Heart right ventricle (tissue), 16 donors: ENCODE measurements around the gene APOL6. TPM values are rescaled to one million over a fixed set of nuclear protein-coding genes. Genes with fewer than 3 reads are reported as not detected.
"Not testable (repeated sequence)": the region's sequence is repeated elsewhere in the genome, so short reads cannot be mapped to it uniquely, and the experiment has no call there.

ENCODE experiments used
- ATAC-seq, 8 donors: fragments of 200-7000 bp; cut with Tn5 transposase; one replicate each; pipeline ENCODE4 v1.9.1; 2020; ENCODE audit warnings: mild to moderate bottlenecking in 8 of 8, moderate library complexity in 8 of 8, moderate number of reproducible peaks in 1 of 8
- DNase-seq, 2 donors: peaks; one replicate each; pipeline ENCODE4 v3.0.0-alpha.2; 2020
- H3K27ac ChIP-seq, 10 donors: fragments of 200-600 bp; sonication (generic) in 2 of 10; one replicate each; pipeline versions ENCODE4 v1.5.0 to v1.8.0; 2020 to 2022; ENCODE audit warnings: mild to moderate bottlenecking in 3 of 10
- H3K27me3 ChIP-seq, 7 donors: fragments of 200-600 bp; one replicate each; pipeline ENCODE4 v1.8.0; 2021 to 2022; ENCODE audit warnings: mild to moderate bottlenecking in 2 of 7
- H3K36me3 ChIP-seq, 9 donors: fragments of 200-600 bp; sonication (generic) in 1 of 9; one replicate each; pipeline versions ENCODE4 v1.5.0 to v1.8.0; 2020 to 2022; ENCODE audit warnings: mild to moderate bottlenecking in 2 of 9
- H3K4me1 ChIP-seq, 9 donors: fragments of 200-600 bp; sonication (generic) in 1 of 9; one replicate each; pipeline versions ENCODE4 v1.5.0 to v1.8.0; 2020 to 2022; ENCODE audit warnings: mild to moderate bottlenecking in 4 of 9
- H3K4me3 ChIP-seq, 10 donors: fragments of 200-600 bp; sonication (generic) in 2 of 10; one replicate each; pipeline versions ENCODE4 v1.5.0 to v1.8.0; 2020 to 2022; ENCODE audit warnings: mild to moderate bottlenecking in 7 of 10, moderate library complexity in 2 of 10
- H3K9me3 ChIP-seq, 11 donors: fragments of 200-600 bp in 10 of 11; sonication (generic) in 2 of 11; one replicate each; pipeline versions ENCODE4 v1.5.0 to v1.8.0; 2013 to 2022; ENCODE audit warnings: mild to moderate bottlenecking in 2 of 11, control low read depth in 1 of 11, moderate library complexity in 1 of 11
- CTCF ChIP-seq, 9 donors: fragments of 200-600 bp; sonication (generic) in 2 of 9; IDR thresholded peaks; one replicate each; pipeline versions ENCODE4 v1.5.0 to v1.8.0; 2021 to 2022; ENCODE audit warnings: antibody characterized with exemption in 9 of 9, mild to moderate bottlenecking in 5 of 9, moderate library complexity in 1 of 9
- WGBS, 2 donors: extraction: QIAGEN DNeasy Blood & Tissue Kit; methylation state at CpG; one replicate each; pipeline ENCODE4 v1.1.7; 2013; ENCODE audit warnings: inconsistent platforms in 1 of 2; 5-methylcytosine and 5-hydroxymethylcytosine counted together
- intact Hi-C, 10 donors: fragments of 100-400 bp; cut with DNase I; formaldehyde crosslinking; loops; one replicate each; pipeline versions ENCODE4 v1.11.1 to v1.14.2; 2022
- polyA plus RNA-seq, 2 donors: library from polyadenylated mRNA; stranded (reverse); fragments of 200-250 nt; gene quantifications; one replicate each; pipeline ENCODE4 v1.2.3, GENCODE V29; 2013
- total RNA-seq, 10 donors: library from RNA; stranded (reverse); fragmentation: NEBNext Ultra II Directional in 3 of 10; extraction: Animal tissue kit (Norgen Biotek cat#: 25700) in 3 of 10; gene quantifications; one replicate each; pipeline versions ENCODE4 v1.2.1 to v1.2.4, GENCODE V29; 2021 to 2023
- donor health status: Arrhythmogenic right ventricular cardiomyopathy.
- donor health status: ischemic (EF 13 %, LVEDD 7.1; RV severe dilation, severe dysfunction).
- donor health status: healthy with polysubstance abuse.
- donor health status: DM: no; HTN: yes; CAD: no.
- donor health status: DM: no; HTN: no; CAD: no.
- donor health status: ischemic (EF 25% LVEDD 6.9; RV normal size, moderate dysfunction).
- donor health status: ischemic (EF 25% LVEDD 5.7; RV mildly dilated, moderate dysfunction).
- donor health status: healthy.
- donor health status: DM: yes; HTN: yes; CAD: no.
- donor health status: Ischemic cardiomyopathy.
- donor health status: ischemic (EF 35%, LVEDD 5.7; RV mildly dilated, moderate dysfunction).
- donor health status: nonischemic (EF 11% LVEDD 7.7; RV severe dilation, severe dysfunction).
- donor health status: DM: yes; HTN: yes; CAD: no.
- donor health status: PGD.
- donor health status: ischemic (EF 29% LVEDD 5.4; RV normal size, mild dysfunction).
- donor health status: nonischemic (EF 23%, LVEDD 6.1; RV moderate dilation, normal function).

Gene APOL6
- total and polyA plus RNA-seq, 12 donors: 1.7 to 51.9 (median 7.6) TPM

DNA sequence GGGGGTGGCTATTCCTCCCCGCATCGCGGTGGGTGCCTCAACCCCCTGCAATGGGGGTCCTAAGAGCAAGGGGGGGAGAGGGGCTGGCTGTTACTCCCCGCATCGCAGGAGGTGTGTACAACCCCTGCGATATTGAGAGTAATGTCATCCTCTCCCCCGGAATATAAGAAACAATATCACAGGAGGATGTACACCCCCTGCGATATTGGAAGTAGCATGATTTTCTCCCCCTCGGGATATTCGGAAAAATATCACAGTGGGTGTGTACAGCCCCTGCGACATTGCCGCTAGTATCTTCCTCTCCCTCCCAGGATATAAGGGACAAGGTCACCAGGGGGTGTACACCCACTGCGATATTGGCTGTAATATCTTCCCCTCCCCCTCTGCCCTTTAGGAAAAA is 47.0 kb downstream of the APOL6 start:
- no peak overlapping the region for H3K4me3 ChIP-seq
- no peaks in the 10 kb centered on the region for H3K36me3 ChIP-seq
- no peaks in the 10 kb centered on the region for H3K9me3 ChIP-seq
- no peak overlapping the region for H3K27ac ChIP-seq
- no peak for DNase-seq
- no peaks in the 10 kb centered on the region for H3K4me1 ChIP-seq
- 79 to 82% methylated on average over 13 of the region's 13 CpGs for WGBS, 2 donors
- no peak for ATAC-seq
- no peak for TF ChIP-seq CTCF (IDR thresholded peaks at IDR 0.05)
- no peaks in the 10 kb centered on the region for H3K27me3 ChIP-seq
- intact Hi-C loops: no loop called here

DNA sequence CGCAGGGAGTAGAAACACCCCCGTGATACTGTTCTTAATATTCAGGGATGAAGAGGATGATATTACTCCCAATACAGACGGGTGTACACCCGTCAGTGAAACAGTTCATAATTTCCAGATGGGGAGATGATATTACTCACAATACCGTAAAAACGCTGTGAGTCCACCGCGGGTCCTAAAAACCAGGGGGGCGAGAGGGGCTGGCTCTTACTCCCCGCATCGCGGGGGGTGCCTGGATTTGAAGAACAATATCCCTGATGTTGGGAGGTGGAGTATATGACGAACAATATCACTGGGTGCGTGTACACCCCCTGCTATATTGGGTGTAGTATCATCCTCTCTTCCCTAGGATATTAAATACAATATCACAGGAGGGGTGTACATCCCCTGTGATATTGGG is 48.9 kb downstream of the APOL6 start:
- TF ChIP-seq CTCF (IDR thresholded peaks at IDR 0.05): no peak
- Histone ChIP-seq H3K27me3 (no peaks in the 10 kb centered on the region), H3K27ac (no peak overlapping the region), H3K36me3 (no peaks in the 10 kb centered on the region), H3K9me3 (no peaks in the 10 kb centered on the region), H3K4me1 (no peaks in the 10 kb centered on the region), H3K4me3 (no peak overlapping the region)
- DNase-seq (no peak), ATAC-seq (no peak)
- intact Hi-C loops: no loop called here
- 73 to 76% methylated on average over 14 of the region's 14 CpGs for WGBS, 2 donors

DNA sequence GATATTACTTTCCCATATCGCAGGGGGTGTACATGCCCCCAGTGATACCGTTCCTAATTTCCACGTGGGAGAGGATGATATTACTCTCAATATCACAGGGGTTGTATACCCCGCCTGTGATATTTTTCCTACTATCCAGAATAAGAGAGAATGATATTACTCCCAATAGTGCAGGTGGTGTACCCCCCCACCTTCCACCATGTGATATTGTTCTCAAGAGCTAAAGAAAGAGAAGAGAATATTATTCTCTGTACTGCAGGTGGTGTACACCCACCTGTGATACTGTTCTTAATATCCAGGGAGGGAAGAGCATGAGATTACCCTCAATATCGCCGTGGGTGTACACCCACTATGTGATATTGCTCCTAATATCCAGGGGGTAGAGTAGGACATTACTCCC is 51.6 kb downstream of the APOL6 start:
- intact Hi-C loops, ATAC-seq, H3K27ac ChIP-seq, H3K36me3 ChIP-seq, H3K4me3 ChIP-seq, H3K4me1 ChIP-seq, H3K27me3 ChIP-seq, DNase-seq, H3K9me3 ChIP-seq: not testable (repeated sequence)
- WGBS, 2 donors: 73 to 77% methylated on average over 6 of the region's 6 CpGs

DNA sequence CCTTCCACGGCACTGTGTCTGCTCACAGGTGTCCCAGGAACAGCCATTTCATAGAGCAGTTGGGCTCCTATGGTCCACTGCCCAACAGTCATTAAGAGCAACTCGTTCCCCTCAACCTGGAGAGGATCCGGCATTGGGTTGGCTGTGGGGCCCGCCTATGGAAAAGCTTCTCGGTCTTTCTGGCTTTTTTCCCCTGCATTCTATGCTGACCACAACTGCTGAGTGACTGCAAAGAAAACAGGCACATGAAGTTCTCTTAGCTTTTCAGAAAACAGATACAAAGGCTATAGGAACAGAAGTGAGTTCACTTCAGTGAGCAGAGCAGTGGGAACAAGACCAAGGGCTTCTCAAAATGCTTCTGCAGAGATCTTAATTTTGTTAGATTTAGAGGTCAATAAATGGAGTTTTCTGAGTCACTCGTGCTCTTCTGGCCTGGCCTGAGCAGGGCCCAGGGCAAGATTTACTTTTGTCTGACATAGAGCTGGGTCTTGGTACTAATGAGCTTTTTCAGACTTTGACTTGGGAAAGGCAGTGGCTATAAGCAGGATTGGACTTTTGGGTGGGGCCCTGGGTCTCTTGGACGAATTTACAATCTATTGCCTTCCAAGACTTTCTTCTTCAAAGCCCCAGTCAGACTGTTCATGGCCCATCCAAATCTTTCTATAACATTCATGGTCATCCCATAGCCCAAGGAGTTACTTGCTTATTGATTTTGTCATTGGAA is 55.8 kb downstream of the APOL6 start:
- Histone ChIP-seq H3K4me1 (peaks cover 0 to 7% (median 0%) of the 10 kb centered on the region in 9 donors), H3K9me3 (no peaks in the 10 kb centered on the region), H3K36me3 (no peaks in the 10 kb centered on the region), H3K27me3 (no peaks in the 10 kb centered on the region), H3K27ac (no peak overlapping the region), H3K4me3 (no peak overlapping the region)
- intact Hi-C loops: no loop called here
- ATAC-seq (no peak), DNase-seq (no peak)
- WGBS, 2 donors: 83 to 91% methylated on average over 7 of the region's 7 CpGs
- TF ChIP-seq CTCF (IDR thresholded peaks at IDR 0.05): no peak

DNA sequence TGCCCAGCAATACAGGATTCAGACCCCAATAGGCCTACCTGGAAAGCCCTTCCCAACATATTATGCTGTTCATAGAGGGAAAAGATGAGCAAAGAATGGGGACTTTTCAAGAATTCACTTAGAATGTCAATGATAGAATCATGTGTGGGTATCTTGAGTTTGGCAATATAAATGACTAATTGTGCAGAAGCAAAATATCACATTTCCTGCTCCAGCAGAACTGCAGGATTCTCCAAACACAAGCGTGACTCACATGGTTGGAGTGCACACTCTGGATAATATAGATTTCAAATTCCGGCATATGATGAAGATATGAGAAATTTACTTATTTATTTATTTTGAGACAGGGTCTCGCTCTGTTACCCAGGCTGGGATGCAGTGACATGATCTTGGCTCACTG is 56.9 kb downstream of the APOL6 start:
- H3K4me3 ChIP-seq: no peak overlapping the region
- H3K36me3 ChIP-seq: no peaks in the 10 kb centered on the region
- no peak for TF ChIP-seq CTCF (IDR thresholded peaks at IDR 0.05)
- ATAC-seq (no peak), DNase-seq (no peak)
- H3K9me3 ChIP-seq: no peaks in the 10 kb centered on the region
- intact Hi-C loops: no loop called here
- H3K27me3 ChIP-seq: no peaks in the 10 kb centered on the region
- H3K27ac ChIP-seq: no peak overlapping the region
- 91 to 94% methylated on average over 3 of the region's 3 CpGs for WGBS, 2 donors
- H3K4me1 ChIP-seq: peaks cover 0 to 7% (median 0%) of the 10 kb centered on the region in 9 donors
